ENCODE data around the gene FRMPD1. TPM values are rescaled to one million over a fixed set of nuclear protein-coding genes. Genes with fewer than 3 reads are reported as not detected.

Gene FRMPD1
- total and polyA plus RNA-seq, 10 of the 15 experiments (the other 5 are each of a cell fraction or from before 2014, with no cell fraction given), result 0.01 to 0.08 (median 0.05) TPM; not detected in 6

GRCh38 chr9:37787059-37787458 is 136.3 kb downstream of the FRMPD1 start:
- WGBS (ENCODE audit: insufficient coverage, insufficient replicate concordance, low lambda C conversion rate, missing lambda C conversion rate), result 96% methylated on average over 32 of the region's 45 CpGs
- H2AFZ ChIP-seq (ENCODE audit: control insufficient read depth, low read depth, low read length), result no peak overlapping the region
- no peak for TF ChIP-seq MTA3 (IDR thresholded peaks at IDR 0.05; ENCODE audit: borderline replicate concordance, low read length)
- H3K4me2 ChIP-seq (ENCODE audit: control insufficient read depth, insufficient read depth), result no peak overlapping the region
- ChIA-PET SMC1A (ENCODE audit: uncharacterized antibody, unreplicated experiment) (interaction anchor here (0.7 kb wide), 1 partner anchor 8 kb away, joined by 4 read pairs; no protein-coding TSS in a partner anchor), POLR2A (no interaction called here), RAD21 (ENCODE audit: unreplicated experiment) (no interaction called here), CTCF (no interaction called here)
- no peak overlapping the region for H3K27ac ChIP-seq (ENCODE audit: control insufficient read depth, insufficient read depth)
- no peak for ATAC-seq
- BruUV-seq (replicated peaks), result no TSS peak
- peaks cover 0 to 4% of the 10 kb centered on the region in 2 experiments; a peak in 1 of 4 replicates for H3K36me3 ChIP-seq (ENCODE audit: control insufficient read depth in 2 of 2, insufficient read depth in 2 of 2, low read length in 1 of 2)
- no peaks in the 10 kb centered on the region for H3K9me3 ChIP-seq (replicated peaks; ENCODE audit: control insufficient read depth, insufficient read depth, low read length)
- no peak for DNase-seq (ENCODE audit: low read depth, low spot score)
- no peak for FAIRE-seq
- no peaks in the 10 kb centered on the region for H4K20me1 ChIP-seq (ENCODE audit: control insufficient read depth, insufficient read depth)
- in situ Hi-C loops (cut with MboI), result no loop called here
- H3K79me2 ChIP-seq (ENCODE audit: control insufficient read depth, insufficient read depth, low read length), result peaks cover 34% of the 10 kb centered on the region
- no peaks in the 10 kb centered on the region for H3K27me3 ChIP-seq (replicated peaks in 1 of 2; ENCODE audit: control insufficient read depth in 2 of 2, insufficient read depth in 2 of 2, low read length in 1 of 2)
- no peak overlapping the region for H3K4me3 ChIP-seq
- no peak overlapping the region for H3K9ac ChIP-seq (ENCODE audit: control insufficient read depth, insufficient read depth, low read length)
- intact Hi-C loops (cut with micrococcal nuclease; ENCODE audit: unreplicated experiment), result loop anchor here (10.0 kb wide), 1 partner anchor 302 kb away; the partner anchor contains the start of gene POLR1E
- no peaks in the 10 kb centered on the region for H3K4me1 ChIP-seq (ENCODE audit: control insufficient read depth, insufficient read depth, low read length)

DNA sequence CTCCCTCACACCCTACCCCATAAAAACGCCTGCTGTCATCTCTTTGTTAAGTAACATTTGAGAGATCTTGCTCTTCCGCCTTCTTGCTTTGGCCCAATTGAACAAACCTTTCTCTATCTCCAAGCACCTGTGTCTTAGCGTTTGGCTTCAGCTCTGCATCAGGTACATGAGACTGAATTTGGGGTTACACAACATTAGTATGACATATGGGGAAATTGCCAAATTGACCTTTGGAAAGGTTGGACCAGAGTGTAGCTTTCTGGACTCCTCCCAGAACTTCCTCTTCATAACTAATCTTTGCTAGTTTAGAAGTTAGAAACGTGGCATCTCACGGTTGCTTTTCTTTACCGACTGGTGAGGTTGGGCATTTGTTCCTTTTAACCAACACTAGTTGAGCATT is 137.6 kb downstream of the FRMPD1 start:
- SMC1A ChIA-PET (ENCODE audit: uncharacterized antibody, unreplicated experiment), result interaction anchor here (1.2 kb wide), 1 partner anchor 9 kb away, joined by 5 read pairs; no protein-coding TSS in a partner anchor
- Histone ChIP-seq H3K4me1 (ENCODE audit: control insufficient read depth, insufficient read depth, low read length) (no peaks in the 10 kb centered on the region), H3K27ac (ENCODE audit: control insufficient read depth, insufficient read depth) (no peak overlapping the region), H3K4me2 (ENCODE audit: control insufficient read depth, insufficient read depth) (no peak overlapping the region), H4K20me1 (ENCODE audit: control insufficient read depth, insufficient read depth) (no peaks in the 10 kb centered on the region), H3K79me2 (ENCODE audit: control insufficient read depth, insufficient read depth, low read length) (peaks cover 27% of the 10 kb centered on the region), H3K9ac (ENCODE audit: control insufficient read depth, insufficient read depth, low read length) (no peak overlapping the region), H3K27me3 (replicated peaks in 1 of 2; ENCODE audit: control insufficient read depth in 2 of 2, insufficient read depth in 2 of 2, low read length in 1 of 2) (no peaks in the 10 kb centered on the region), H2AFZ (ENCODE audit: control insufficient read depth, low read depth, low read length) (no peak overlapping the region), H3K36me3 (ENCODE audit: control insufficient read depth in 2 of 2, insufficient read depth in 2 of 2, low read length in 1 of 2) (0 out of 4 replicates have a peak, but pooled peaks cover 0 to under 1% of the 10 kb centered on the region in 2 experiments), H3K4me3 (no peak overlapping the region), H3K9me3 (replicated peaks; ENCODE audit: control insufficient read depth, insufficient read depth, low read length) (no peaks in the 10 kb centered on the region)
- POLR2A ChIA-PET, result no interaction called here
- CTCF ChIA-PET, result no interaction called here
- ATAC-seq (no peak), DNase-seq (ENCODE audit: low read depth, low spot score) (no peak), FAIRE-seq (no peak)
- in situ Hi-C loops (cut with MboI) (no loop called here), intact Hi-C loops (cut with micrococcal nuclease; ENCODE audit: unreplicated experiment) (loop anchor here (10.0 kb wide), 1 partner anchor 304 kb away; the partner anchor contains the start of gene POLR1E)
- BruUV-seq (replicated peaks), result no TSS peak
- RAD21 ChIA-PET (ENCODE audit: unreplicated experiment), result no interaction called here
- WGBS (ENCODE audit: insufficient coverage, insufficient replicate concordance, low lambda C conversion rate, missing lambda C conversion rate), result 66% methylated on average over 6 of the region's 6 CpGs
- TF ChIP-seq CUX1 (IDR thresholded peaks at IDR 0.05; ENCODE audit: insufficient replicate concordance, low read depth, low read length) (no peak), RB1 (IDR thresholded peaks at IDR 0.05; ENCODE audit: borderline replicate concordance) (no peak), ZBED1 (IDR thresholded peaks at IDR 0.05; ENCODE audit: borderline replicate concordance) (no peak), IKZF2 (IDR thresholded peaks at IDR 0.05) (no peak), BACH1 (IDR thresholded peaks at IDR 0.05; ENCODE audit: borderline replicate concordance) (no peak), SUPT20H (IDR thresholded peaks at IDR 0.05; ENCODE audit: borderline replicate concordance, control insufficient read depth, low read depth, low read length) (no peak), EGR1 (IDR thresholded peaks at IDR 0.05; ENCODE audit: borderline replicate concordance in 1 of 2, low read depth in 2 of 2, low read length in 2 of 2) (no peak), CEBPB (IDR thresholded peaks at IDR 0.05; ENCODE audit: borderline replicate concordance in 1 of 2, low read depth in 2 of 2, low read length in 2 of 2) (no peak), SREBF1 (IDR thresholded peaks at IDR 0.05; ENCODE audit: low read length) (no peak), SUZ12 (IDR thresholded peaks at IDR 0.05; ENCODE audit: unreplicated experiment) (no peak), CREM (IDR thresholded peaks at IDR 0.05; ENCODE audit: low read depth) (no peak), ZNF274 (IDR thresholded peaks at IDR 0.05; ENCODE audit: insufficient read depth, insufficient read length) (no peak)

All from GM12878 (cell line).